NCI-H2107 treated with DMSO at 0.1 percent for 48 hours (cell line): ENCODE measurements around the gene UBR2.
"Not testable (repeated sequence)": the region's sequence is repeated elsewhere in the genome, so short reads cannot be mapped to it uniquely, and the experiment has no call there.

Experiments used
- DNase-seq: peaks from one replicate; lab custom pipeline; 2025; ENCODE audit not compliant: unreplicated experiment; lab: John Stamatoyannopoulos, UW

Gene UBR2

GRCh38 chr6:42690872-42691271, 127.0 kb downstream of the UBR2 start:
- no peak for DNase-seq

- DNase-seq: no peak
These were observed 128.5 kb downstream of the UBR2 start for GRCh38 chr6:42692137-42692911.

GRCh38 chr6:42693725-42694323, 130.0 kb downstream of the UBR2 start:
- no peak for DNase-seq

- DNase-seq: no peak
These were observed 130.8 kb downstream of the UBR2 start for GRCh38 chr6:42694586-42694985.

- DNase-seq: no peak
These were observed 132.9 kb downstream of the UBR2 start for GRCh38 chr6:42696526-42697267.

GRCh38 chr6:42697268-42697655, 133.4 kb downstream of the UBR2 start:
- DNase-seq: no peak

- DNase-seq: no peak
These were observed 134.4 kb downstream of the UBR2 start for GRCh38 chr6:42698217-42698616.

- DNase-seq: no peak
These were observed 138.4 kb downstream of the UBR2 start for GRCh38 chr6:42702200-42702599.

- DNase-seq: not testable (repeated sequence)
These were observed 139.0 kb downstream of the UBR2 start for GRCh38 chr6:42702786-42703185.

- peak; percentile 1 for DNase-seq
These were observed 140.6 kb downstream of the UBR2 start for GRCh38 chr6:42704251-42704936.

GRCh38 chr6:42704937-42705374, 141.1 kb downstream of the UBR2 start:
- DNase-seq: no peak

- no peak for DNase-seq
These were observed 143.8 kb downstream of the UBR2 start for GRCh38 chr6:42707595-42707994.

- DNase-seq: no peak
These were observed 144.3 kb downstream of the UBR2 start for GRCh38 chr6:42708096-42708495.

- DNase-seq: no peak
These were observed 146.0 kb downstream of the UBR2 start for GRCh38 chr6:42709871-42710270.

GRCh38 chr6:42710316-42710715, 146.5 kb downstream of the UBR2 start:
- peak; percentile 8 for DNase-seq

GRCh38 chr6:42711930-42712329, 148.1 kb downstream of the UBR2 start:
- no peak for DNase-seq

- DNase-seq: no peak
These were observed 150.4 kb downstream of the UBR2 start for GRCh38 chr6:42714098-42714761.

GRCh38 chr6:42715871-42716270, 152.0 kb downstream of the UBR2 start:
- DNase-seq: no peak

GRCh38 chr6:42720739-42721138, 156.9 kb downstream of the UBR2 start:
- no peak for DNase-seq

- no peak for DNase-seq
These were observed 158.7 kb downstream of the UBR2 start, which contains the start of gene PRPH2 for GRCh38 chr6:42722497-42722896. PRPH2 (minus strand) TSS chr6:42722597; CDS start chr6:42722334, 263 bp downstream.

- DNase-seq: no peak
These were observed 161.0 kb downstream of the UBR2 start for GRCh38 chr6:42724825-42725224.
